MCF 10A (cell line): ENCODE data around the gene SCAF11. TPM values are rescaled to one million over a fixed set of nuclear protein-coding genes. Genes with fewer than 3 reads are reported as not detected.

Experiments
- BruUV-seq: library from RNA; stranded (reverse); fragments of 400-500 nt; replicated peaks from 2 replicates; lab custom pipeline; 2021; lab: Mats Ljungman, UMichigan
- CTCF ChIA-PET: fragments of 300-600 bp; sonication (Branson Sonifier 250); formaldehyde crosslinking; extraction: SDS; loops from one replicate; lab custom pipeline; 2021; ENCODE audit warnings: antibody characterized with exemption, inconsistent platforms; lab: Yijun Ruan, JAX
- POLR2A ChIA-PET: fragments of 300-600, 350-650 bp; sonication (Branson Sonifier 250); formaldehyde crosslinking; extraction: SDS; loops from one replicate; lab custom pipeline; 2020; ENCODE audit warnings: antibody characterized with exemption, inconsistent platforms; lab: Yijun Ruan, JAX
- DNase-seq: peaks from one replicate; pipeline ENCODE4 v3.0.0-alpha.2; 2018; ENCODE audit not compliant: unreplicated experiment
- H3K27ac Mint-ChIP-seq: one replicate; pipeline ENCODE4 v1.8.0; 2022; ENCODE audit warnings: mild to moderate bottlenecking, low read depth, mixed read lengths; ENCODE audit not compliant: unreplicated experiment
- H3K27me3 Mint-ChIP-seq: one replicate; pipeline ENCODE4 v1.8.0; 2022; ENCODE audit warnings: mixed read lengths; ENCODE audit not compliant: insufficient read depth, unreplicated experiment
- H3K36me3 Mint-ChIP-seq: one replicate; pipeline ENCODE4 v1.8.0; 2022; ENCODE audit warnings: mild to moderate bottlenecking, moderate library complexity, mixed read lengths; ENCODE audit not compliant: insufficient read depth, unreplicated experiment
- H3K4me1 Mint-ChIP-seq: one replicate; pipeline ENCODE4 v1.8.0; 2022; ENCODE audit warnings: mixed read lengths; ENCODE audit not compliant: insufficient read depth, unreplicated experiment
- H3K4me3 Mint-ChIP-seq: one replicate; pipeline ENCODE4 v1.8.0; 2022; ENCODE audit warnings: mild to moderate bottlenecking, moderate library complexity, mixed read lengths; ENCODE audit not compliant: unreplicated experiment
- H3K9me3 Mint-ChIP-seq: one replicate; pipeline ENCODE4 v1.8.0; 2022; ENCODE audit warnings: mixed read lengths; ENCODE audit not compliant: unreplicated experiment
- CTCF ChIP-seq: fragments of 200-600 bp; IDR thresholded peaks from one replicate; pipeline ENCODE4 v1.8.0; 2022; ENCODE audit warnings: antibody characterized with exemption, mild to moderate bottlenecking; ENCODE audit not compliant: unreplicated experiment
- intact Hi-C: fragments of 100-400 bp; cut with micrococcal nuclease; formaldehyde crosslinking; loops from 2 replicates; pipeline ENCODE4 v1.14.1; 2022
- total RNA-seq: library from RNA; stranded (reverse); gene quantifications from 2 replicates; pipeline ENCODE4 v1.2.3, GENCODE V29; 2022

SCAF11 gene
- total RNA-seq, 1 experiment from 2014 or later, result 107 TPM

DNA sequence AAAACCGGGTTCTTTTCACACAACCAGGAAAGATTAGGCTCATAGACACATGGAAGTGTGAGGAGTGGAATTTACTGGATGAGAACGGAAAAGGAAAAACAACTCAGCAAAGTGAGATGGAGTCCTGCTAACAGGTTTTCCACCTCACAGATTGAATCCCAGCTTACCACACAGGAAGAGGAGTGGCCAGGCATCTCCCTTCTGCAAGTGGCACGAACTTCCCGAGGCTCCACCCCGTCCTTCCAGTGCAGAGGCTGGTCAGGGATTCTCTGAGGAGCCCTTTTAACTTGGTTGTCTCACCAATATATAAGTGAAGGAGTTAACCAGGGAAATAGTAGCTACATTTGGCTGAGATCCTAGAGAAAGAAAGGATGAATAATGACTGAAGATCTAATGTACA is 102.8 kb downstream of the SCAF11 start:
- no peak overlapping the region for H3K4me3 Mint-ChIP-seq
- POLR2A ChIA-PET, result no interaction called here
- no peaks in the 10 kb centered on the region for H3K4me1 Mint-ChIP-seq
- BruUV-seq, result no TSS peak
- no peak for TF ChIP-seq CTCF
- H3K27me3 Mint-ChIP-seq, result no peaks in the 10 kb centered on the region
- intact Hi-C loops, result no loop called here
- DNase-seq, result no peak
- H3K36me3 Mint-ChIP-seq, result peaks cover 38% of the 10 kb centered on the region
- H3K27ac Mint-ChIP-seq, result no peak overlapping the region
- H3K9me3 Mint-ChIP-seq, result no peaks in the 10 kb centered on the region
- CTCF ChIA-PET, result interaction anchor here (0.5 kb wide), 1 partner anchor 59 kb away, joined by 3 read pairs; no protein-coding TSS in a partner anchor

GRCh38 chr12:45886685-45887084 is 103.7 kb downstream of the SCAF11 start:
- intact Hi-C loops, result no loop called here
- no peaks in the 10 kb centered on the region for H3K4me1 Mint-ChIP-seq
- no peaks in the 10 kb centered on the region for H3K9me3 Mint-ChIP-seq
- TF ChIP-seq CTCF, result no peak
- no peak for DNase-seq
- CTCF ChIA-PET, result interaction anchor here (0.7 kb wide), 1 partner anchor 51 kb away, joined by 3 read pairs; no protein-coding TSS in a partner anchor
- BruUV-seq, result no TSS peak
- POLR2A ChIA-PET, result interaction anchor here (0.6 kb wide), 1 partner anchor 65 kb away, joined by 6 read pairs; no protein-coding TSS in a partner anchor
- no peak overlapping the region for H3K4me3 Mint-ChIP-seq
- no peak overlapping the region for H3K27ac Mint-ChIP-seq
- H3K36me3 Mint-ChIP-seq, result peaks cover 47% of the 10 kb centered on the region
- H3K27me3 Mint-ChIP-seq, result no peaks in the 10 kb centered on the region

DNA sequence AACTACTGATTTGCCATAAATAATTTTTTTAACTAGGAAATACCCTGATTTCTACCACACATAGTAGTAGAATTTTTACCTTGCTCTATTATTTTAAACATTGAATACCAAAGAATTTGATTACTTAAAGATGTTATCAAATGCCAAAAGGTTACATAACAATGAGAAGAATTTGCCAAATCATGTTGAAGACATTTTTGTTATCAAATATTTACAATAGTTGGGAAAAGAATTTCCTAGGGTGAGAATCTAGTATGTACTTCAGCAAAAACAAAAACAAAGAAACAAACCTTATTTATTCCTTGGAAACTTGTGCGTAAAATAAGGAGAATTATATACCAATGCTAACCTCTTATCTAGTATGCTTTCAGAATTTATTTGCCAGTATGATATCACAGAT is 107.2 kb downstream of the SCAF11 start:
- H3K9me3 Mint-ChIP-seq, result no peaks in the 10 kb centered on the region
- TF ChIP-seq CTCF, result no peak
- H3K27ac Mint-ChIP-seq, result no peak overlapping the region
- H3K36me3 Mint-ChIP-seq, result peaks cover 53% of the 10 kb centered on the region
- intact Hi-C loops, result no loop called here
- H3K4me3 Mint-ChIP-seq, result no peak overlapping the region
- peaks cover 7% of the 10 kb centered on the region for H3K4me1 Mint-ChIP-seq
- ChIA-PET POLR2A (interaction anchor here (1.7 kb wide), 1 partner anchor 12 kb away, joined by 5 read pairs; no protein-coding TSS in a partner anchor), CTCF (interaction anchor here (0.8 kb wide), 1 partner anchor 21 kb away, joined by 3 read pairs; no protein-coding TSS in a partner anchor)
- no TSS peak for BruUV-seq
- no peak for DNase-seq
- H3K27me3 Mint-ChIP-seq, result no peaks in the 10 kb centered on the region

- Mint-ChIP-seq H3K27me3 (no peaks in the 10 kb centered on the region), H3K9me3 (no peaks in the 10 kb centered on the region), H3K27ac (no peak overlapping the region), H3K4me1 (peaks cover 9% of the 10 kb centered on the region), H3K4me3 (no peak overlapping the region), H3K36me3 (peaks cover 39% of the 10 kb centered on the region)
- no peak for DNase-seq
- POLR2A ChIA-PET, result no interaction called here
- intact Hi-C loops, result no loop called here
- no peak for TF ChIP-seq CTCF
- BruUV-seq, result no TSS peak
- CTCF ChIA-PET, result no interaction called here
Observed at GRCh38 chr12:45880533-45880932, 109.8 kb downstream of the SCAF11 start.
